GM21515 (cell line): Measurements from ENCODE around the gene PSMB11.

Experiments
- ATAC-seq: cut with Tn5 transposase; IDR thresholded peaks from one replicate; pipeline ENCODE4 v1.9.1; 2021; ENCODE audit not compliant: unreplicated experiment

Gene PSMB11

GRCh38 chr14:23078692-23079116 lies 36.7 kb downstream of the PSMB11 start:
- ATAC-seq, result no peak

- no peak for ATAC-seq
Measured at GRCh38 chr14:23079716-23080115, 37.7 kb downstream of the PSMB11 start.

GRCh38 chr14:23080474-23080873 lies 38.5 kb downstream of the PSMB11 start:
- ATAC-seq, result no peak

GRCh38 chr14:23085458-23085857 lies 43.4 kb downstream of the PSMB11 start:
- ATAC-seq, result no peak

- no peak for ATAC-seq
Measured at GRCh38 chr14:23086565-23086964, 44.6 kb downstream of the PSMB11 start.

- ATAC-seq, result no peak
Measured at GRCh38 chr14:23089498-23090253, 47.7 kb downstream of the PSMB11 start.

GRCh38 chr14:23090254-23090636 lies 48.2 kb downstream of the PSMB11 start:
- no peak for ATAC-seq

GRCh38 chr14:23091294-23092225 lies 49.5 kb downstream of the PSMB11 start:
- ATAC-seq, result no peak

GRCh38 chr14:23093104-23093503 lies 51.1 kb downstream of the PSMB11 start:
- no peak for ATAC-seq

GRCh38 chr14:23093526-23093925 lies 51.5 kb downstream of the PSMB11 start:
- no peak for ATAC-seq
